ENCODE results near the gene APC2. TPM values are rescaled to one million over a fixed set of nuclear protein-coding genes. Genes with fewer than 3 reads are reported as not detected.

Gene APC2
- polyA plus RNA-seq, 1 experiment = 0.09 TPM

- Histone ChIP-seq H3K4me3 (ENCODE audit: low read depth, low read length) (no peak overlapping the region), H3K27me3 (ENCODE audit: control insufficient read depth, insufficient read depth, low read length) (peaks cover 45% of the 10 kb centered on the region), H3K9me3 (ENCODE audit: control insufficient read depth, insufficient read depth, low read length) (no peaks in the 10 kb centered on the region; the same call in 1 of the 2 replicates), H3K27ac (ENCODE audit: low read depth, low read length) (no peak overlapping the region)
- CTCF ChIA-PET = interaction anchor here (0.6 to 1.1 kb wide), 3 partner anchors 194 to 354 kb away, joined by 3 to 7 read pairs (median 4); no protein-coding TSS in a partner anchor
- POLR2A ChIA-PET = interaction anchor here (0.6 kb wide), 1 partner anchor 28 kb away, joined by 3 read pairs; no protein-coding TSS in a partner anchor
- TF ChIP-seq CTCF (IDR thresholded peaks at IDR 0.05; ENCODE audit: low read depth, low read length) = no peak
- DNase-seq (ENCODE audit: low read depth, low spot score) = no peak
Observed at GRCh38 chr19:1472231-1473084, 22.5 kb downstream of the APC2 start.

DNA sequence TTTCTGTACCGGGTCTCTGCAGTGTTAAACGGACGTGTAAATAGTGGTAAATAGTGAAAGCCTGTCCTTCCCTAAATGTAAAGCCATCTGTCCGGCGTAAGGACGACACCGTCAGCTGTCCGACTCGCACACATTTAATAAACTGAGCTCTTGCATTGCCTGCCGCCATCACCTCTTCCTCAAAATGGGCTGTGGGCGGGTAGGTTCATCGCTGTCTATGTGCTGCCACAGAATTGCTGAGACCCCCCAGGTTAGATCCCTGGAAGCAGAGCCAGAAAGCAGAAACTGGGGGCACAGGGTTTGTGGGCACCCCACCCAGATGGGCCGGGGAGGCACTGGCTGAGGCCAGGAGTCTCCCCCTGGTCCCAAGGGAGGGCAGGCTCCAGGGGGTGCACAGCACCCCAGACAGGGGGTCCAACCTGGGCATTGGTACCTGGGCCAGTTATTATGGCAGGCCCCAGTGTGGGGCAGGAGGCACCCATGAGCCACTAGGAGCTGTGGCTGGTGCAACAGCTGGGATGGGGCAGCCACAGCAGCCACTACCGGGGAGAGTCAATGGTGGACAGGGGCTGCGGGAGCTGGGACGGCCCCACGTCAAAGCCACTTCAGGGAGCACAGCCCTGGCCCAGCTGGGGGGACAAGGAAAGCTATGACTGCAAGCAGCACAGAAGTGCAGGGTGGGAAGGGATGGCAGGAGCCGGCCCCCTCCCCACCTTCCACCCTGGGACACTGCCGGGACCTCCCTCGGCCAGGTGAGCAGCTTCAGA lies 23.3 kb downstream of the APC2 start:
- DNase-seq (ENCODE audit: low read depth, low spot score) = no peak
- ChIA-PET POLR2A (no interaction called here), CTCF (no interaction called here)
- Histone ChIP-seq H3K4me3 (ENCODE audit: low read depth, low read length) (no peak overlapping the region), H3K9me3 (ENCODE audit: control insufficient read depth, insufficient read depth, low read length) (no peaks in the 10 kb centered on the region; the same call in 1 of the 2 replicates), H3K27me3 (ENCODE audit: control insufficient read depth, insufficient read depth, low read length) (peaks cover 39% of the 10 kb centered on the region), H3K27ac (ENCODE audit: low read depth, low read length) (no peak overlapping the region)
- TF ChIP-seq CTCF (IDR thresholded peaks at IDR 0.05; ENCODE audit: low read depth, low read length) = no peak

DNA sequence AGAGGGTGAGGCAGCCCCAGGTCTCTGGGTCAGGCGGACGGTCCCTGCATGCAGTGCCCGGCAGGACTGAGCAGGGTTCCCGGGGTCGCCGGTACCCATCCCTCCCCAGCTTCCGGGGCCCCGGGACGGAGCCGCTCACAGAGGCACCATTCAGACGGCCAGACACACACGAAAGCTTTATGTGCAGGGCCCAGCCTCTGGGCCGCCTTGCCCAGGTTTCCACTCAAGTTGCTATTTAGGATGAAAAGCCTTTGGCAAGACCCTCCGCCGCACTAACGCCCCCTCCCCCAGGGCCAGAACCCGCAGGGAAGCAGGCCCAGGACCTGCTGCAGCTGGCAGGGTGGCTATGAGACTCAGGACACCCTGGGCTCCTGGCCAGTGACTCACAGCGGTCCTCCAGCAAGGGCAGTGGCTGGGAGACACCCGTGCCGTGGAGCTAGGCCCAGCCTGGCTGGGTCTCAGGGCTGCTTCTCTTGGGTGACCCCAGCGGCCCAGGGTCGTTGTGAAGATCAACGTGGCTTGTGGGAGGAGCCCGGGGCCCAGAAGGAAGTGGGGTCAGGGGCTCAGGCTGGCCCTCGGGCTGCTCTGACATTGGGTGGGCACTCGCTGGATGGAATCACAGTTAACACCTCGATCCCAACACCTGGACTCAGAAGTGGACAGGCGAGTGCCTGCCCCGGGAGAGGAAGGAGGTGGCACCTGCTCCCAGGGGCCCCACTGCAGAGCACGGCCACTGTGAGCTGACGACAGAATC lies 24.3 kb downstream of the APC2 start:
- Histone ChIP-seq H3K9me3 (ENCODE audit: control insufficient read depth, insufficient read depth, low read length) (no peaks in the 10 kb centered on the region; the same call in 1 of the 2 replicates), H3K27me3 (ENCODE audit: control insufficient read depth, insufficient read depth, low read length) (peaks cover 37% of the 10 kb centered on the region), H3K27ac (ENCODE audit: low read depth, low read length) (no peak overlapping the region), H3K4me3 (ENCODE audit: low read depth, low read length) (no peak overlapping the region)
- CTCF ChIA-PET = no interaction called here
- DNase-seq (ENCODE audit: low read depth, low spot score) = no peak
- POLR2A ChIA-PET = no interaction called here
- no peak for TF ChIP-seq CTCF (IDR thresholded peaks at IDR 0.05; ENCODE audit: low read depth, low read length)

GRCh38 chr19:1474765-1475351 lies 24.9 kb downstream of the APC2 start:
- Histone ChIP-seq H3K4me3 (ENCODE audit: low read depth, low read length) (no peak overlapping the region), H3K9me3 (ENCODE audit: control insufficient read depth, insufficient read depth, low read length) (no peaks in the 10 kb centered on the region; the same call in 1 of the 2 replicates), H3K27me3 (ENCODE audit: control insufficient read depth, insufficient read depth, low read length) (peaks cover 36% of the 10 kb centered on the region), H3K27ac (ENCODE audit: low read depth, low read length) (no peak overlapping the region)
- no peak for TF ChIP-seq CTCF (IDR thresholded peaks at IDR 0.05; ENCODE audit: low read depth, low read length)
- ChIA-PET CTCF (interaction anchor here (0.6 kb wide), 1 partner anchor 177 kb away, joined by 3 read pairs; no protein-coding TSS in a partner anchor), POLR2A (no interaction called here)
- DNase-seq (ENCODE audit: low read depth, low spot score) = no peak

Data from AG04450 (cell line).